ENCODE results near the gene DTD1. TPM values are rescaled to one million over a fixed set of nuclear protein-coding genes. Genes with fewer than 3 reads are reported as not detected.
"Not testable (repeated sequence)": the region's sequence is repeated elsewhere in the genome, so short reads cannot be mapped to it uniquely, and the experiment has no call there.

DTD1 gene
- total RNA-seq, 1 donor from 2014 or later, result 29.8 TPM

- no peaks in the 10 kb centered on the region for H3K36me3 Mint-ChIP-seq
- H3K4me1 Mint-ChIP-seq (ENCODE audit: unreplicated experiment), result no peaks in the 10 kb centered on the region
- DNase-seq (ENCODE audit: extremely low spot score, unreplicated experiment), result no peak
- no peak overlapping the region for H3K4me3 Mint-ChIP-seq
- no peaks in the 10 kb centered on the region for H3K9me3 Mint-ChIP-seq
- H3K27ac Mint-ChIP-seq, result no peak overlapping the region
- no peaks in the 10 kb centered on the region for H3K27me3 Mint-ChIP-seq
- TF ChIP-seq CTCF (conservative IDR thresholded peaks at IDR 0.05), result no peak
These were observed 166.3 kb downstream of the DTD1 start for GRCh38 chr20:18754030-18754652.

GRCh38 chr20:18754653-18755045, 166.8 kb downstream of the DTD1 start:
- Mint-ChIP-seq H3K36me3 (no peaks in the 10 kb centered on the region), H3K27me3 (no peaks in the 10 kb centered on the region), H3K9me3 (no peaks in the 10 kb centered on the region), H3K4me3 (no peak overlapping the region), H3K4me1 (ENCODE audit: unreplicated experiment) (no peaks in the 10 kb centered on the region), H3K27ac (no peak overlapping the region)
- TF ChIP-seq CTCF (conservative IDR thresholded peaks at IDR 0.05), result no peak
- no peak for DNase-seq (ENCODE audit: extremely low spot score, unreplicated experiment)

- not testable (repeated sequence) for DNase-seq (ENCODE audit: extremely low spot score, unreplicated experiment); H3K36me3 Mint-ChIP-seq; H3K4me1 Mint-ChIP-seq (ENCODE audit: unreplicated experiment); H3K27me3 Mint-ChIP-seq; H3K4me3 Mint-ChIP-seq; H3K27ac Mint-ChIP-seq; H3K9me3 Mint-ChIP-seq
These were observed 173.0 kb downstream of the DTD1 start for GRCh38 chr20:18760852-18761251.

- no peaks in the 10 kb centered on the region for H3K27me3 Mint-ChIP-seq
- peaks cover 5% of the 10 kb centered on the region for H3K36me3 Mint-ChIP-seq
- no peak overlapping the region for H3K4me3 Mint-ChIP-seq
- no peak for DNase-seq (ENCODE audit: extremely low spot score, unreplicated experiment)
- no peaks in the 10 kb centered on the region for H3K4me1 Mint-ChIP-seq (ENCODE audit: unreplicated experiment)
- no peak for TF ChIP-seq CTCF (conservative IDR thresholded peaks at IDR 0.05)
- no peak overlapping the region for H3K27ac Mint-ChIP-seq
- no peaks in the 10 kb centered on the region for H3K9me3 Mint-ChIP-seq
These were observed 179.8 kb downstream of the DTD1 start for GRCh38 chr20:18767676-18768075.

- Mint-ChIP-seq H3K36me3 (no peaks in the 10 kb centered on the region), H3K27me3 (no peaks in the 10 kb centered on the region), H3K27ac (no peak overlapping the region), H3K4me3 (no peak overlapping the region), H3K4me1 (ENCODE audit: unreplicated experiment) (peaks cover 2% of the 10 kb centered on the region), H3K9me3 (no peaks in the 10 kb centered on the region)
- no peak for TF ChIP-seq CTCF (conservative IDR thresholded peaks at IDR 0.05)
- DNase-seq (ENCODE audit: extremely low spot score, unreplicated experiment), result no peak
These were observed 185.7 kb downstream of the DTD1 start for GRCh38 chr20:18773566-18773965.

- no peak overlapping the region for H3K27ac Mint-ChIP-seq
- peaks cover 5% of the 10 kb centered on the region for H3K4me1 Mint-ChIP-seq (ENCODE audit: unreplicated experiment)
- TF ChIP-seq CTCF (conservative IDR thresholded peaks at IDR 0.05), result no peak
- no peak overlapping the region for H3K4me3 Mint-ChIP-seq
- DNase-seq (ENCODE audit: extremely low spot score, unreplicated experiment), result no peak
- H3K36me3 Mint-ChIP-seq, result no peaks in the 10 kb centered on the region
- H3K27me3 Mint-ChIP-seq, result no peaks in the 10 kb centered on the region
- H3K9me3 Mint-ChIP-seq, result no peaks in the 10 kb centered on the region
These were observed 186.4 kb downstream of the DTD1 start for GRCh38 chr20:18774207-18774606.

Measured in type B pancreatic cell (in vitro differentiated cells).